HG02938 (cell line): Measurements from ENCODE around the gene CD36.
A peak's percentile ranks its signal among the peaks of the same experiment; 100 is the strongest.

Experiments
- ATAC-seq: cut with Tn5 transposase; IDR thresholded peaks from one replicate; pipeline ENCODE4 v1.9.1; 2021; ENCODE audit warnings: mild to moderate bottlenecking, moderate library complexity; ENCODE audit not compliant: unreplicated experiment

Gene CD36

DNA sequence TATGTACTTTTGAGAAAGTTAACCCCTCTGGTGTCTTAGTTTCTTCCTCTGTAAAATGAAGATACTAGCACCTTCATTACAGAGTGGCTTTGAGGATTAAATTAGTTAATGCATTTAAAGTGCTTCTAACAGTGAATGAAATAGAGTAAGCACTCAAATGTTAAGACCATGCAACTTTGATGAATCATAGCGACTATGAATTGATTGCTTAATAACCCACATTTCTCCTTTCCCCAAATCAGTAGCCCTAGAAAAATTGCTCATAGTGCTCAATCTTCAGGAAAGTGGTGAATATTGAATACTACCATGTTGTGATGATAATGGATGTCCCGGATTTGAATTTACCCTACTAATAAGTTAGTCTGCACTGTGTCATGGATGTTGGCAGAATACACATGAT lies 48.1 kb downstream of the CD36 start:
- ATAC-seq: no peak

- peak; percentile 71 for ATAC-seq
Observed at GRCh38 chr7:80699045-80699638, 60.7 kb downstream of the CD36 start.

- no peak for ATAC-seq
Observed at GRCh38 chr7:80699721-80700256, 61.3 kb downstream of the CD36 start.

DNA sequence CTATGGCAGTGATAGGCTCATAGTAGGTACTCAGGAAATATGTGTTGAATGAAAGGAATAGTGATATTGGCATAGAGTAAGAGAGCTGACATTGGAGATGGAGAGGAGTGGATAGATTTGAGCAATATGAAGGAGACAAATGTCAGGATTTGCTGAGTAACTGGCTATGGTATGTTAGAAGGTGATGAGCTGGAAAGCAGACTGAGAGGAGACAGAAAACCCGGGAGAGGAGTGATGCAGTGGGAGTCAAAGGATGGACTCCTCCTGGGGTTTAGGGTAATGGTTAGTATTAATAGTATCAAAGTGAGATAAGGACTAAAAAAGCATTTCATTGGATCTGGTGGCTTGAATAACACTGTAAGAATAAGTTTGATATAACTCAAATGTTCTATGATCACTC lies 64.8 kb downstream of the CD36 start:
- no peak for ATAC-seq

DNA sequence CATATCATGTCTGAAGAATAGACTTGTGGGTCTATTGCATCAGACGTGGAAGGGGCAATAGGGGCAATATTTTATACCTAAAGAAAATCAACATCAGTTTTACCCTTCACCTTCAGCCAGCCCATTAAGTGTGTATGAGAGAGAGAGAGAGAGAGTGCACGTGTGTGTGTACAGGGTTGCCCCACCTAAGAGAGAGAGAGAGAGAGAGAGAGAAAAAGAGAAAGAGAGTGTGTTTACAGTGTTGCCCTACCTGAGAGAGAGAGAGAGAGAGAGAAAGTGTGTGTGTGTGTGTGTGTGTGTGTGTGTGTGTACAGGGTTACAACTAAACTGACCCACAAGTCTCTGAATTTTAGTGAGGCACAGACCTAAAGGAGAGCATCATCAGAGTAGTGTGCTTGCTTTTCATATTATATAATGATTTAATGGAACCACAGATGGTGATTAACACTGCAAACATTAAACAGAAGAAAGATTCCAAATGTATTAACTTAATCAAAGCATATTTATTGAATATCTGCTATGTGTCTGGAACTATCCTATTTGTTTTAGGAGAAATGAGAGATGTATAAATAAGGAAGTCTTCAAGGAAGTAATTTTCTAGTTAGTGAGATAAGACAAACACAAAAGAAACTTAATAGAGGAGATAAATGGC lies 66.8 kb downstream of the CD36 start:
- no peak for ATAC-seq

DNA sequence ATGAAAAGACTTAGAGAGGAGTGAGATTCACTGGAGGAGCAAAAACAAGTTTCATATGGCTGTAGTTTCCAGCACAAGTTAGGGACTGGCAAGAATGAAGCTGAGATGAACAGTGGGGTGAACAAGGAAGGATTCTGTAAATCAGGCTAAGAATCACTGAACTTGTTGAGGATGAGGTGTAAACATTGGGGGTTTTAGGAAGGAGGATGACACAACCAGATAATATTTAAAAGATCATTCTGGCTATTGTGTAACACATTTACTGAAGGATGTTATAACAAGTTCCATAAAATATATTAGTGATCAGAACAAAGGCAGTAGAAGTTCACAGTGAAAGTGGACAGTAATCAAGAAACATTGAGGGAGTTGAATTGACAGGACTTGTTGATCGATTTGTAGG lies 68.9 kb downstream of the CD36 start:
- no peak for ATAC-seq

- no peak for ATAC-seq
Observed at GRCh38 chr7:80708123-80708522, 69.7 kb downstream of the CD36 start.

GRCh38 chr7:80711531-80711930 lies 73.1 kb downstream of the CD36 start:
- no peak for ATAC-seq

DNA sequence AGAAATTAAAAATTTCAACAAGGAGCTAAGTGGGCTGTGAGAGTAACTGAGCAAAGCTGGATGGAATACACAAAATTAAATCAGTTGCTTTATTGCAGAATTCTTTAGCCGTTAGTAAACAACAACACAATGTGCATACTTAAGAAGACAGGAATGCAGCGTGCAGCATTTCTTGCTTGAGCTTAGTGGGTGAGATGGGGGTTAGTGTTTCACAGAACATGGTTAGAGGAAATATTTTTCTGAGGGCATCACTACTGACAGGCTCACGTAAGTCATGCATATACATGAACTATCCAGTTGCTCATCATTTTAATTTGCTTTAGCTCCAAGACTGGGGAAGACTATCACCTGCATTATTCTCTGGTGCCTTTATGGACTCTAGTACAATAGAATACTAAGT lies 80.8 kb downstream of the CD36 start:
- ATAC-seq: no peak

DNA sequence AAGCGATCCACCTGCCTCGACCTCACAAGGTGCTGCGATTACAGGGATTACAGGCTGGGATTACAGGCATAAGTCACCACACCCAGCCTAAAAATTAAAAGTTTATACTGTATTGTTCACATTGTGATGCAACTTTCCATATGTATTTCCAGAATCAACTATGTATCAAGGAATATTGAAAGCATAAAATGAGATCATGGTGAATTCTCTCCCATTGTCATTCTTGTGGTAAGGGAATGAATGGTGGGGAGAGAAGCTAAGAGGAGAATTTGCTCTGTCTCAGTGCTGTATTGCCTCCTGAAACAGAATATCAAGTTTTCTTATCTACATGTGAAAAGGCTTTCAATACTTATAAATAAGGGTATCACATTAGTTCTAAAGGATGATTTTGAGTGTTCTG lies 81.7 kb downstream of the CD36 start:
- ATAC-seq: no peak

- ATAC-seq: no peak
Observed at GRCh38 chr7:80721883-80722615, 83.6 kb downstream of the CD36 start.

- no peak for ATAC-seq
Observed at GRCh38 chr7:80722616-80723195, 84.3 kb downstream of the CD36 start.

- ATAC-seq: no peak
Observed at GRCh38 chr7:80724249-80724871, 85.9 kb downstream of the CD36 start.

- no peak for ATAC-seq
Observed at GRCh38 chr7:80725181-80725611, 86.8 kb downstream of the CD36 start.
